Left renal pelvis (tissue), 4 donors: Measurements from ENCODE around the gene LYPD5. TPM values are rescaled to one million over a fixed set of nuclear protein-coding genes. Genes with fewer than 3 reads are reported as not detected.
"Not testable (repeated sequence)": the region's sequence is repeated elsewhere in the genome, so short reads cannot be mapped to it uniquely, and the experiment has no call there.

Source experiments
- DNase-seq, 4 donors: peaks; one replicate each; pipeline ENCODE4 v3.0.0-alpha.2; 2013; ENCODE audit warnings: low read depth in 4 of 4, low spot score in 3 of 4
- polyA plus RNA-seq, 4 donors: library from polyadenylated mRNA; unstranded; fragments of 120-200 nt; gene quantifications; one replicate each; pipeline ENCODE4 v1.2.1, GENCODE V29; 2013; ENCODE audit not compliant: insufficient read length in 4 of 4

The LYPD5 gene
- polyA plus RNA-seq, 4 donors: 0.24 to 0.58 (median 0.42) TPM

- no peak for DNase-seq
These were observed 4.6 kb upstream of the LYPD5 start for GRCh38 chr19:43806848-43807247.

- not testable (repeated sequence) for DNase-seq
These were observed 4.2 kb upstream of the LYPD5 start for GRCh38 chr19:43806401-43806800.

GRCh38 chr19:43804432-43804831 lies 2.2 kb upstream of the LYPD5 start:
- DNase-seq: no peak

GRCh38 chr19:43799502-43800142 lies 2.6 kb downstream of the LYPD5 start:
- no peak for DNase-seq

- no peak for DNase-seq
These were observed 3.5 kb downstream of the LYPD5 start for GRCh38 chr19:43798546-43799409.

GRCh38 chr19:43798026-43798545 lies 4.2 kb downstream of the LYPD5 start:
- no peak for DNase-seq

- no peak for DNase-seq
These were observed 4.7 kb downstream of the LYPD5 start for GRCh38 chr19:43797556-43797955.

GRCh38 chr19:43797118-43797517 lies 5.1 kb downstream of the LYPD5 start:
- DNase-seq: no peak

GRCh38 chr19:43790587-43790986 lies 11.7 kb downstream of the LYPD5 start:
- DNase-seq: no peak

GRCh38 chr19:43789029-43789428 lies 13.2 kb downstream of the LYPD5 start:
- no peak for DNase-seq

- DNase-seq: no peak
These were observed 15.6 kb downstream of the LYPD5 start for GRCh38 chr19:43786665-43787064.

- peak in 1 of 4 donors; percentile 18 for DNase-seq
These were observed 17.1 kb downstream of the LYPD5 start for GRCh38 chr19:43784981-43785808.

- no peak for DNase-seq
These were observed 17.8 kb downstream of the LYPD5 start for GRCh38 chr19:43784241-43784980.

GRCh38 chr19:43783636-43784035 lies 18.6 kb downstream of the LYPD5 start:
- no peak for DNase-seq

- DNase-seq: no peak
These were observed 19.5 kb downstream of the LYPD5 start for GRCh38 chr19:43782689-43783231.

GRCh38 chr19:43782311-43782660 lies 20.0 kb downstream of the LYPD5 start:
- no peak for DNase-seq

GRCh38 chr19:43781630-43782310 lies 20.5 kb downstream of the LYPD5 start:
- DNase-seq: no peak

GRCh38 chr19:43780706-43781525 lies 21.3 kb downstream of the LYPD5 start, which contains the start of gene KCNN4:
KCNN4 (minus strand) TSS chr19:43780973; CDS start chr19:43780861, 112 bp downstream.
- no peak for DNase-seq
